Brain microvascular endothelial cell (primary cell): ENCODE results near the gene PTOV1.

Experiments used
- DNase-seq: peaks from one replicate; pipeline ENCODE4 v3.0.0-alpha.2; 2020
- H3K27ac ChIP-seq: fragments of 250-450 bp; sonication (Bioruptor Pico); 2 replicates; pipeline ENCODE4 v1.5.1; 2020; ENCODE audit warnings: mild to moderate bottlenecking, moderate library complexity
- H3K27me3 ChIP-seq: fragments of 250-450 bp; sonication (Bioruptor Pico); replicated peaks from 2 replicates; pipeline ENCODE4 v1.5.1; 2020; ENCODE audit warnings: mild to moderate bottlenecking
- H3K36me3 ChIP-seq: fragments of 250-450 bp; sonication (Bioruptor Pico); replicated peaks from 2 replicates; pipeline ENCODE4 v1.5.1; 2020; ENCODE audit warnings: mild to moderate bottlenecking
- H3K4me3 ChIP-seq: 2 replicates; pipeline ENCODE4 v1.5.1; 2011; ENCODE audit warnings: low read depth, mild to moderate bottlenecking, control low read depth, low read length, moderate library complexity
- in situ Hi-C: cut with HindIII; loops from 2 replicates; pipeline ENCODE4 v1.10.0; 2017; ENCODE audit warnings: low sequenced_read_pairs, low pct_ligation_motif_present
- TF ChIP-seq, protein P1 (sequence below): IDR thresholded peaks from 2 replicates; pipeline ENCODE4 v1.5.1; 2011; ENCODE audit warnings: low read depth, mild to moderate bottlenecking, moderate library complexity, low read length, control low read depth, inconsistent platforms; ENCODE audit errors: missing control alignments

PTOV1 gene

DNA sequence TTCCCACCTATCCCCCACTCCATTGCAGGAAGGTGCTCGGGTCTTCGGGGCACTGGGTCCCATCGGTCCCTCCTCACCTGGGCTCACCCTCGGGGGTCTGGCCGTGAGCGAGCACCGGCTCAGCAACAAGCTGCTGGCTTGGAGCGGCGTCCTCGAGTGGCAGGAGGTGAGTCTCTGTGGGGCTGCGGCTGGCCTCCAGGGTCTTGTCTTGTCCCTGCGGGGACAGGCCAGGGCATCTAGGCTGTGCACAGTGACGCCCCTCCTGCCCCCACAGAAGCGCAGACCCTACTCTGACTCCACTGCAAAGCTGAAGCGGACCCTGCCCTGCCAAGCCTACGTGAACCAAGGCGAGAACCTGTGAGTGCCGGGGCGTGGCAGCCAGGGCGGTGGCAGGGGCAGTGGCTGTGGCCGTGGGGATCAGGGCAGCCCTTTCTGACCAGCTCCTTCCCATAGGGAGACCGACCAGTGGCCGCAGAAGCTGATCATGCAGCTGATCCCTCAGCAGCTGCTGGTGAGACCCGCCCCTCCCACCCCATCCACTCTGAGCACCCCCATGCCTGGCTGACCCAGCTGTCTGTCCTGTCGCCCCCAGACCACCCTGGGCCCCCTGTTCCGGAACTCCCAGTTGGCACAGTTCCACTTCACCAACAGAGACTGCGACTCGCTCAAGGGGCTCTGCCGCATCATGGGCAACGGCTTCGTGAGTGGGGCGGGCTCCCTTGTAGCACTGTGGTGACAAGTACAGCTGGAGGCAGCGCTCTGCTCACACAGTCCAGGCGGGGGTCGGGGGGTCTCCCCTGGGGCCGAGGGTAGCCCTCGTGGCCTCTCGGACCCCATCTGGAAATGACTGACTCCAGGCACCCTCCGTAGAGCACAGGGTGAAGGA is 3.7 kb downstream of the PTOV1 start:
- Histone ChIP-seq H3K27ac (no peak overlapping the region), H3K36me3 (peaks cover 41% of the 10 kb centered on the region), H3K27me3 (no peaks in the 10 kb centered on the region), H3K4me3 (no peak overlapping the region)
- in situ Hi-C loops = no loop called here
- TF ChIP-seq, protein P1, sequence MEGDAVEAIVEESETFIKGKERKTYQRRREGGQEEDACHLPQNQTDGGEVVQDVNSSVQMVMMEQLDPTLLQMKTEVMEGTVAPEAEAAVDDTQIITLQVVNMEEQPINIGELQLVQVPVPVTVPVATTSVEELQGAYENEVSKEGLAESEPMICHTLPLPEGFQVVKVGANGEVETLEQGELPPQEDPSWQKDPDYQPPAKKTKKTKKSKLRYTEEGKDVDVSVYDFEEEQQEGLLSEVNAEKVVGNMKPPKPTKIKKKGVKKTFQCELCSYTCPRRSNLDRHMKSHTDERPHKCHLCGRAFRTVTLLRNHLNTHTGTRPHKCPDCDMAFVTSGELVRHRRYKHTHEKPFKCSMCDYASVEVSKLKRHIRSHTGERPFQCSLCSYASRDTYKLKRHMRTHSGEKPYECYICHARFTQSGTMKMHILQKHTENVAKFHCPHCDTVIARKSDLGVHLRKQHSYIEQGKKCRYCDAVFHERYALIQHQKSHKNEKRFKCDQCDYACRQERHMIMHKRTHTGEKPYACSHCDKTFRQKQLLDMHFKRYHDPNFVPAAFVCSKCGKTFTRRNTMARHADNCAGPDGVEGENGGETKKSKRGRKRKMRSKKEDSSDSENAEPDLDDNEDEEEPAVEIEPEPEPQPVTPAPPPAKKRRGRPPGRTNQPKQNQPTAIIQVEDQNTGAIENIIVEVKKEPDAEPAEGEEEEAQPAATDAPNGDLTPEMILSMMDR = no peak
- DNase-seq = no peak

DNA sequence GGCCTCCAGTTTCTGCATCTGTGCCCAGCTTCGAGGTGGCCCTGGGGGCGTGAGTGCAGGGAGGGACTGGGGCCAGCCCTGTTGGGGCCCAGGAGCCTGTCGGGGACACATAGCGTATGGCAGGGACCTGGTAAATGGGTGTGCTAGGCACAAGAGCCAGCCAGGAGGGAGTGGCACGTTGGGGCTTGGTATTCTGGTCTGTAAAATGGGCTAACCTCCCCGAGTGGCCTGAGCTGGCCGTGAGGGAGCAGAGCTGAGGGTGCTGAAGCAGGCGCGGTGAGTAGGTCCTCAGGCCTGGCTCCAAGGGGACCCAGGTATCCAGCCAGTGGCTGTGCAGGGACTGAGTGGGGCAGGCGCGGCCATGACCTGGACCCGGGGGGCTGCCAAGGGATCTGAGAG is 4.3 kb downstream of the PTOV1 start:
- Histone ChIP-seq H3K36me3 (peaks cover 48% of the 10 kb centered on the region), H3K4me3 (no peak overlapping the region), H3K27me3 (no peaks in the 10 kb centered on the region), H3K27ac (no peak overlapping the region)
- in situ Hi-C loops = no loop called here
- TF ChIP-seq, protein P1 = no peak
- DNase-seq = no peak

DNA sequence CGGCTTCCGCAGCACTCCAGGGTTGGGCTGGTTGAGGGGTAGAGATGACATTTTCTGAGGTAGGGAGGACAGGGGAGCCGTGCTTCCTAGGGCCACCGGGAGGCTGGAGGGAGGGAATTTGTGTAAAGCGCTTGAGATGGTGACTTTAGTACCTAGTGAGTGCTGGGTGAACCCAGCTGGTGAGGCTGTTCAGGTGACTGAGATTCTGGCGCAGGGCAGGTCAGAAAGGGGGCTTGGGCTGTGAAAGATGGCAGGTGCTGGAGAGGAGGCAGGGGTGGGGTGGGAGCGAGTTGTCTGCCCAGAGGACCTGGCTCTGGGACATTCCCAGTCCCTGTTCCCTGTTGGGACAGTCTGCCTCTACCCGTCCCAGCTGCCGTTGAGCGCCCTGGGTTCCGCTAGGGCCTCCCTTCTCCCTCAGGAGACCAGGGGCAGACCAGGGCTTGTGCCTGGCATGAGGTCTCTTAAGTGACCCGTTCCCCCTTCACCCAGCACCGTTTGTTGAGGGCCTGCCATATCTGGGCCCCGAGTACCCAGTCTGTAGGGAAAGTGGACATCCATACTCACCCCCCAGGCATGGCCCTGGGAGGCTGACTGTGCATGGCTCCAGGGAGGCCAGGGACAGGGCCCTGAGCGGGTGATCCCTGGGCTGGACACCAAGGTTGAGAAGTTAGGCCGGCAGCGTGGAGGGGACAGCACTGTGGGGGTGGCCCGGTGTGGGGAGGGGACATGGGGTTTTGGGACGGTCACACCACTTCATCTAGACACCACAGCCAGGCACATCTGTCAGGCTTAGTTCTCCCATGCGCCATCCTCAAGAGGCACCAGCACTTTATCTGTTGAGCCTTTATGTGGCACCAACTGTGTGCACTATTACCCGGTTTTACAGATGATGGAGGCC is 5.0 kb downstream of the PTOV1 start:
- H3K4me3 ChIP-seq = no peak overlapping the region
- no peak for DNase-seq
- TF ChIP-seq, protein P1 = no peak
- H3K27me3 ChIP-seq = no peaks in the 10 kb centered on the region
- in situ Hi-C loops = no loop called here
- no peak overlapping the region for H3K27ac ChIP-seq
- peaks cover 54% of the 10 kb centered on the region for H3K36me3 ChIP-seq

DNA sequence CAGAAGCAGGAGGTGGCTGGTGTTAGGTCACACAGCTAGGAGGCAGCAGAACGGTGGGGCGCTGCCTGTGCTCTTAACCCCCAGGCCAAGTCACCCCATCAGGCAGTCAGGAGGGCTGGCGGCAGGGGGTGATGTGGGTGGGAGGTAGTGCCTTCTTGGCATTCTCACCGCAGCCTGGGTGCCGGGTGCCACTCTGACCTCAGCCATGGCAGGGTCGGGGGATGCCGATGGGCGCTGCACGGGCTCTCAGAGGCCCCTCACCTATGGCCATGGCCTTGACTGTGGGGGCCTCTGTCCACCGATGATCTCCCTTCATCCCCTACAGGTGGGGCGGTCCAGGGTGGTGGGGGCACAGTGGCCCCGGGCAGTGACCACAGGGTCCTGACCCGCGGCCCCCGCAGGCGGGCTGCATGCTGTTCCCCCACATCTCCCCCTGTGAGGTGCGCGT is 5.6 kb downstream of the PTOV1 start:
- Histone ChIP-seq H3K27me3 (no peaks in the 10 kb centered on the region), H3K4me3 (no peak overlapping the region), H3K36me3 (peaks cover 60% of the 10 kb centered on the region), H3K27ac (no peak overlapping the region)
- TF ChIP-seq, protein P1 = no peak
- in situ Hi-C loops = no loop called here
- no peak for DNase-seq

DNA sequence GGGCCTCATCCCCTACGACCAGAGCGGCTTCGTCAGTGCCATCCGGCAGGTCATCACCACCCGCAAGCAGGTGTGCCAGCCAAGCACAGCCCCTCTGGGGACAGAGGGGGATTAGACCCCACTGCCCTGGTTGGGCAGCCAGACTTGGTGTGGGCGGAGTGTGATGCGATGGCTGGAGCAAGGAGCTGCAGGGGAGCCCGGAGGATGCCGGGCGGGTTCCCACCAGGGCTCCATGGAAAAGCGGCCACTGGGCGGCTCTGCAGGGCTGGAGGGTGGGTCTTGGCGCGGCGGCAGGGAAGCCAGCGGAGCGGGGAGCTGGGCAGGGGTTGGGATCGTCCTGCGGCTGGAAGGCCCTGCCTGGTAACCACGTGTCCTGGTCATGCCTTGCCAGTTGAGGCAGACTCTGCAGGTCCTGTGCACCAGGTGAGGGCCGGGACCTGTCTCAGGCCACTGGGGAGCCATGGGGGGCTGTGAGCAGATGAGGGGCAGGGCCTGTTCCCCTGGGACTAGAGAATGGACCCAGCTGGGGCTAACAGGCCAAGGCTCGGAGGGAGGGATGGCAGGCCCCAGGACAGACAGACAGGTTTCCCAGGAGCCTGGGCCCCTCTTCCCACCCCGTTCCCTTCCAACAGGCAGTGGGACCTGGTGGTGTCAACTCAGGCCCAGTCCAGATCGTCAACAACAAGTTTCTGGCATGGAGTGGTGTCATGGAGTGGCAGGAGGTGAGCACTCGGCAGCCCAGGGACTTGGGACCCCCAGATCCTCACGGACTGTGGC is 6.3 kb downstream of the PTOV1 start:
- in situ Hi-C loops = no loop called here
- DNase-seq = no peak
- Histone ChIP-seq H3K36me3 (peaks cover 64% of the 10 kb centered on the region), H3K4me3 (no peak overlapping the region), H3K27ac (no peak overlapping the region), H3K27me3 (no peaks in the 10 kb centered on the region)
- TF ChIP-seq, protein P1 = no peak
